ENCODE data around the gene SLC9C2.

GRCh38 chr1:173555651-173556305, 47.1 kb downstream of the SLC9C2 start:
- TF ChIP-seq, protein P1, sequence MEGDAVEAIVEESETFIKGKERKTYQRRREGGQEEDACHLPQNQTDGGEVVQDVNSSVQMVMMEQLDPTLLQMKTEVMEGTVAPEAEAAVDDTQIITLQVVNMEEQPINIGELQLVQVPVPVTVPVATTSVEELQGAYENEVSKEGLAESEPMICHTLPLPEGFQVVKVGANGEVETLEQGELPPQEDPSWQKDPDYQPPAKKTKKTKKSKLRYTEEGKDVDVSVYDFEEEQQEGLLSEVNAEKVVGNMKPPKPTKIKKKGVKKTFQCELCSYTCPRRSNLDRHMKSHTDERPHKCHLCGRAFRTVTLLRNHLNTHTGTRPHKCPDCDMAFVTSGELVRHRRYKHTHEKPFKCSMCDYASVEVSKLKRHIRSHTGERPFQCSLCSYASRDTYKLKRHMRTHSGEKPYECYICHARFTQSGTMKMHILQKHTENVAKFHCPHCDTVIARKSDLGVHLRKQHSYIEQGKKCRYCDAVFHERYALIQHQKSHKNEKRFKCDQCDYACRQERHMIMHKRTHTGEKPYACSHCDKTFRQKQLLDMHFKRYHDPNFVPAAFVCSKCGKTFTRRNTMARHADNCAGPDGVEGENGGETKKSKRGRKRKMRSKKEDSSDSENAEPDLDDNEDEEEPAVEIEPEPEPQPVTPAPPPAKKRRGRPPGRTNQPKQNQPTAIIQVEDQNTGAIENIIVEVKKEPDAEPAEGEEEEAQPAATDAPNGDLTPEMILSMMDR (conservative IDR thresholded peaks at IDR 0.05; ENCODE audit: low read depth, low read length) = no peak
- no peak for TF ChIP-seq EZH2 (IDR thresholded peaks at IDR 0.05; ENCODE audit: low read length, unreplicated experiment)
- no peak for TF ChIP-seq EZH2phosphoT487 (IDR thresholded peaks at IDR 0.05; ENCODE audit: borderline replicate concordance, low read length)
